GM12872 (cell line): Measurements from ENCODE around the gene CREBBP.

Source experiments
- CTCF ChIP-seq: IDR thresholded peaks from 3 replicates; pipeline ENCODE4 v1.5.1; 2011; ENCODE audit warnings: low read depth, mild to moderate bottlenecking, low read length, moderate library complexity; ENCODE audit not compliant: insufficient read depth

Gene CREBBP

DNA sequence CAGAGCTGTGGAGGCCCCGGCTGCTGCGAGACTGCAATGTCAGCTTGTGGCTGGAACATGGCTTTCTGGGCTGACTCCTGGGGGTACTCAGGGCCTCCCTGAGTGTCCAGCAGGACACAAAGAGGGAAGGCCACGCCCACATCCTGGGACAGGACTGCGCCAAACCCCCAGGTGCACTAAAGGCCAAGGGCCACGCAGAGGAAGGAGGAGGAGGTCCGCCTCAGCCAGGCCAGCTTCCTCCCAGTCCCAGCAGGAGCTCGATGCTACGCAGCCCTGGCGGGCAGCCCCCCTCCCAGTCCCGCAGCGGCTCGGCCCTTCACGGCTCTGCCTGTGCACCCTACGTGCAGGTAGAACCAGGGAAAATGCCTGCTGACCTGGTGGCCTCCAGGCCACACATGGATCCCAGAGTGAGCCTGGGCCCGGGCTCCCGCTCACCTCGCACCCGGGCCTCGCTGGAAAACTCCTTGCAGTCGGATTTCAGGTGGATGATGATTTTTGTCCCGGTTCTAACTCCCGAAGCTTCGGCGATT lies 204.8 kb downstream of the CREBBP start:
- TF ChIP-seq CTCF = no peak
